SK-N-SH treated with all-trans-retinoic acid at 6 μM for 48 hours (cell line): Measurements from ENCODE around the gene APMAP.
"Not testable (repeated sequence)": the region's sequence is repeated elsewhere in the genome, so short reads cannot be mapped to it uniquely, and the experiment has no call there.

Experiments
- ATAC-seq: fragments of 200-7000 bp; cut with Tn5 transposase; 3 replicates; pipeline ENCODE4 v1.9.1; 2020; ENCODE audit warnings: mild to moderate bottlenecking, moderate library complexity
- BACH2 ChIP-seq: fragments of 250-450 bp; sonication (Bioruptor Pico); IDR thresholded peaks from 2 replicates; pipeline ENCODE4 v1.9.0; 2021; ENCODE audit warnings: mild to moderate bottlenecking, borderline replicate concordance
- CSDC2 ChIP-seq: fragments of 250-450 bp; sonication (Bioruptor Pico); IDR thresholded peaks from 2 replicates; pipeline ENCODE4 v1.5.0; 2020; ENCODE audit warnings: mild to moderate bottlenecking, moderate library complexity
- GLIS3 ChIP-seq: fragments of 250-450 bp; sonication (Bioruptor Pico); IDR thresholded peaks from 2 replicates; pipeline ENCODE4 v1.5.0; 2020; ENCODE audit warnings: mild to moderate bottlenecking, moderate library complexity
- ISL1 ChIP-seq: fragments of 250-450 bp; sonication (Bioruptor Pico); IDR thresholded peaks from 2 replicates; pipeline ENCODE4 v2.1.2; 2022; ENCODE audit warnings: mild to moderate bottlenecking, moderate library complexity
- OSR1 ChIP-seq: fragments of 250-450 bp; sonication (Bioruptor Pico); IDR thresholded peaks from 2 replicates; pipeline ENCODE4 v1.8.0; 2022; ENCODE audit warnings: moderate library complexity, mild to moderate bottlenecking, inconsistent platforms
- POU6F1 ChIP-seq: fragments of 250-450 bp; sonication (Bioruptor Pico); IDR thresholded peaks from 2 replicates; pipeline ENCODE4 v1.8.0; 2021; ENCODE audit warnings: low read depth, mild to moderate bottlenecking, moderate library complexity, borderline replicate concordance
- PPARA ChIP-seq: fragments of 250-450 bp; sonication (Bioruptor Pico); IDR thresholded peaks from 2 replicates; pipeline ENCODE4 v1.5.0; 2020; ENCODE audit warnings: mild to moderate bottlenecking, borderline replicate concordance
- RARB ChIP-seq: fragments of 250-450 bp; sonication (Bioruptor Pico); IDR thresholded peaks from 2 replicates; pipeline ENCODE4 v1.8.0; 2021; ENCODE audit warnings: mild to moderate bottlenecking, moderate library complexity
- SNAI2 ChIP-seq: fragments of 250-450 bp; sonication (Bioruptor Pico); IDR thresholded peaks from 2 replicates; pipeline ENCODE4 v1.5.0; 2020; ENCODE audit warnings: mild to moderate bottlenecking, moderate library complexity
- TCF4 ChIP-seq: fragments of 250-450 bp; sonication (Bioruptor Pico); IDR thresholded peaks from 2 replicates; pipeline ENCODE4 v1.8.0; 2021; ENCODE audit warnings: mild to moderate bottlenecking, moderate library complexity, borderline replicate concordance
- TOX ChIP-seq: fragments of 250-450 bp; sonication (Bioruptor Pico); IDR thresholded peaks from 2 replicates; pipeline ENCODE4 v1.8.0; 2021; ENCODE audit warnings: mild to moderate bottlenecking, moderate library complexity, borderline replicate concordance
- TSHZ2 ChIP-seq: fragments of 250-450 bp; sonication (Bioruptor Pico); IDR thresholded peaks from 2 replicates; pipeline ENCODE4 v1.5.0; 2020; ENCODE audit warnings: mild to moderate bottlenecking, moderate library complexity
- ZFP30 ChIP-seq: fragments of 450-650 bp; formaldehyde crosslinking; IDR thresholded peaks from 2 replicates; pipeline ENCODE4 v1.5.0; 2022; ENCODE audit warnings: mild to moderate bottlenecking, moderate library complexity
- ZNF70 ChIP-seq: fragments of 450-650 bp; formaldehyde crosslinking; IDR thresholded peaks from 2 replicates; pipeline ENCODE4 v1.5.0; 2020; ENCODE audit warnings: mild to moderate bottlenecking, moderate library complexity
- ZNF8 ChIP-seq: fragments of 450-650 bp; formaldehyde crosslinking; IDR thresholded peaks from 2 replicates; pipeline ENCODE4 v1.5.0; 2020; ENCODE audit warnings: mild to moderate bottlenecking, moderate library complexity
- TF ChIP-seq, protein P1 (sequence below): fragments of 250-450 bp; sonication (Bioruptor Pico); IDR thresholded peaks from 2 replicates; pipeline ENCODE4 v1.5.1; 2021; ENCODE audit warnings: mild to moderate bottlenecking, moderate library complexity
- TF ChIP-seq, protein P2 (sequence below): fragments of 250-450 bp; sonication (Bioruptor Pico); IDR thresholded peaks from 2 replicates; pipeline ENCODE4 v1.8.0; 2020; ENCODE audit warnings: mild to moderate bottlenecking, moderate library complexity, borderline replicate concordance

The APMAP gene

GRCh38 chr20:25006431-25007167 lies 14.0 kb upstream of the APMAP start:
- no peak for ATAC-seq

GRCh38 chr20:25005661-25006060 lies 13.1 kb upstream of the APMAP start:
- no peak for ATAC-seq
- TF ChIP-seq ZNF8 (no peak), SNAI2 (CRISPR knock-in tag) (no peak), TCF4 (CRISPR knock-in tag) (no peak), TOX (CRISPR knock-in tag) (no peak), OSR1 (CRISPR knock-in tag) (no peak), ZNF70 (CRISPR knock-in tag) (no peak), GLIS3 (CRISPR knock-in tag) (no peak), POU6F1 (no peak), ISL1 (no peak)

More at GRCh38 chr20:25006431-25007167, 14.0 kb upstream of the APMAP start:
- TF ChIP-seq CSDC2 (CRISPR knock-in tag) (no peak), TOX (CRISPR knock-in tag) (no peak), TCF4 (CRISPR knock-in tag) (no peak), RARB (CRISPR knock-in tag) (no peak), PPARA (CRISPR knock-in tag) (no peak)
- TF ChIP-seq, protein P1, sequence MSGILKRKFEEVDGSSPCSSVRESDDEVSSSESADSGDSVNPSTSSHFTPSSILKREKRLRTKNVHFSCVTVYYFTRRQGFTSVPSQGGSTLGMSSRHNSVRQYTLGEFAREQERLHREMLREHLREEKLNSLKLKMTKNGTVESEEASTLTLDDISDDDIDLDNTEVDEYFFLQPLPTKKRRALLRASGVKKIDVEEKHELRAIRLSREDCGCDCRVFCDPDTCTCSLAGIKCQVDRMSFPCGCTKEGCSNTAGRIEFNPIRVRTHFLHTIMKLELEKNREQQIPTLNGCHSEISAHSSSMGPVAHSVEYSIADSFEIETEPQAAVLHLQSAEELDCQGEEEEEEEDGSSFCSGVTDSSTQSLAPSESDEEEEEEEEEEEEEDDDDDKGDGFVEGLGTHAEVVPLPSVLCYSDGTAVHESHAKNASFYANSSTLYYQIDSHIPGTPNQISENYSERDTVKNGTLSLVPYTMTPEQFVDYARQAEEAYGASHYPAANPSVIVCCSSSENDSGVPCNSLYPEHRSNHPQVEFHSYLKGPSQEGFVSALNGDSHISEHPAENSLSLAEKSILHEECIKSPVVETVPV (CRISPR knock-in tag) = no peak
- TF ChIP-seq, protein P2, sequence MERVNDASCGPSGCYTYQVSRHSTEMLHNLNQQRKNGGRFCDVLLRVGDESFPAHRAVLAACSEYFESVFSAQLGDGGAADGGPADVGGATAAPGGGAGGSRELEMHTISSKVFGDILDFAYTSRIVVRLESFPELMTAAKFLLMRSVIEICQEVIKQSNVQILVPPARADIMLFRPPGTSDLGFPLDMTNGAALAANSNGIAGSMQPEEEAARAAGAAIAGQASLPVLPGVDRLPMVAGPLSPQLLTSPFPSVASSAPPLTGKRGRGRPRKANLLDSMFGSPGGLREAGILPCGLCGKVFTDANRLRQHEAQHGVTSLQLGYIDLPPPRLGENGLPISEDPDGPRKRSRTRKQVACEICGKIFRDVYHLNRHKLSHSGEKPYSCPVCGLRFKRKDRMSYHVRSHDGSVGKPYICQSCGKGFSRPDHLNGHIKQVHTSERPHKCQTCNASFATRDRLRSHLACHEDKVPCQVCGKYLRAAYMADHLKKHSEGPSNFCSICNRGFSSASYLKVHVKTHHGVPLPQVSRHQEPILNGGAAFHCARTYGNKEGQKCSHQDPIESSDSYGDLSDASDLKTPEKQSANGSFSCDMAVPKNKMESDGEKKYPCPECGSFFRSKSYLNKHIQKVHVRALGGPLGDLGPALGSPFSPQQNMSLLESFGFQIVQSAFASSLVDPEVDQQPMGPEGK (CRISPR knock-in tag) = no peak

- TF ChIP-seq BACH2 (CRISPR knock-in tag) = no peak
- TF ChIP-seq ZFP30 (CRISPR knock-in tag) = no peak
- TF ChIP-seq POU6F1 = no peak
- no peak for TF ChIP-seq PPARA (CRISPR knock-in tag)
Observed at GRCh38 chr20:25005220-25005619, 12.7 kb upstream of the APMAP start.

DNA sequence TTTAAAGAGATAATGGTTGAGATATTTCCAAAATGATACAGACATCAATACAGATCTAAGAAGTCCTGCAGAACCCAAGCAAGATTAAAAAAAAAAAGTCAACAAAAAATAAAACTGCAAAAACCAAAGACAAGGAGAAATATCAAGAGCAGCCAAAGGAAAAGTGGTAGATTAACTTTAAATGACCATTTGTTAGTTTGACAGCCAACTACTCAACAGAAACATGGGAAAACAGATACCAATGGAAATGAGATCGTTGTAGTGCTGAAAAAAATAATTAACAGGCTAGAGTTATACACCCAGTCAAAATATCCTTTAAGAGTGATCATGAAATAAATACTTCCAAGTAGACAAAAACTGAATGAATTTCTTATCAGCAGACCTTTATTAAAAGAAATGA lies 10.5 kb upstream of the APMAP start:
- no peak for TF ChIP-seq POU6F1
- TF ChIP-seq RARB (CRISPR knock-in tag) = no peak
- no peak for TF ChIP-seq TSHZ2 (CRISPR knock-in tag)
- no peak for TF ChIP-seq OSR1 (CRISPR knock-in tag)
- TF ChIP-seq, all 23 proteins: peak for 0
- no peak for ATAC-seq

More at GRCh38 chr20:25005220-25005619, 12.7 kb upstream of the APMAP start:
- no peak for ATAC-seq

- not testable (repeated sequence) for ATAC-seq
Observed at GRCh38 chr20:25001323-25001722, 8.8 kb upstream of the APMAP start.
